Measurements from ENCODE around the gene MAML3.

The MAML3 gene

DNA sequence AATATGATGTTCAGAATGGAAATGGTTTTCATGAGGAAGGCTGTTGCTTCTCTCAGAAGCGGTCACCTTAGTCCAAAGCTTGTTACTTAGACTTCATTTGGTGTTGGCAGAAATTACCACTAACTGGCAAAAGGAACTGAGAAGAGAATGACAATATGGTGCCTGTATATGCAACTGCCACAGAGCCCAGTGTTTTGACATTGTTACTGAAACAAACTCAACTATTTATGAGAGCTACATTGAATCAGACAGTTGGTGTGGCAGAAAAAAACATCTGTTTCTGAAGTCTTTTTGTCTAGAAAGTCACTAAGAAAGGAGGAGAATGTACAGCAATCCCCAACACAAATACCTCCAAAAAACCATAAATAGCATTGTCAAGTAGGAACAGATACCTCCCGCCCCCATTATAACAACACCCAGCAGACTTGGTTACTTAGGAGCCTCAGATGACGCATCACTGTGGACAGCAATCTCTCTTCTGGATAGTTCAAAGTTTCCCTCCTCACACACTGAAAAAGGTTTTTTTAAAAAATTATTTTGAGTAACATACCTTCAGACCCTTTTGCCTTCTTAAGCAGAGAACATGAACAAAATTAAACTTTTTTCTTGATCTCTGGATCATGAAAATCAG lies 92.2 kb downstream of the MAML3 start:
- H3K4me3 ChIP-seq (ENCODE audit: low read length): no peak overlapping the region
- H3K27ac ChIP-seq (ENCODE audit: low read length): no peak overlapping the region
- peaks cover 5% of the 10 kb centered on the region; the same call in 1 of the 2 replicates for H3K4me1 ChIP-seq (ENCODE audit: insufficient read depth, low read length)
- no peaks in the 10 kb centered on the region for H3K36me3 ChIP-seq (ENCODE audit: insufficient read depth, low read depth, low read length)
- H3K9ac ChIP-seq (ENCODE audit: low read depth, low read length): no peak overlapping the region
- H3K27me3 ChIP-seq (ENCODE audit: insufficient read depth, low read length): no peaks in the 10 kb centered on the region
- H3K9me3 ChIP-seq (ENCODE audit: insufficient read depth, low read depth, low read length): no peaks in the 10 kb centered on the region

- Histone ChIP-seq H3K9me3 (ENCODE audit: insufficient read depth, low read depth, low read length) (no peaks in the 10 kb centered on the region), H3K27ac (ENCODE audit: low read length) (no peak overlapping the region), H3K4me3 (ENCODE audit: low read length) (no peak overlapping the region), H3K9ac (ENCODE audit: low read depth, low read length) (no peak overlapping the region), H3K4me1 (ENCODE audit: insufficient read depth, low read length) (peaks cover 5% of the 10 kb centered on the region; the same call in 1 of the 2 replicates), H3K36me3 (ENCODE audit: insufficient read depth, low read depth, low read length) (no peaks in the 10 kb centered on the region), H3K27me3 (ENCODE audit: insufficient read depth, low read length) (no peaks in the 10 kb centered on the region)
Measured at GRCh38 chr4:140061194-140061593, 92.8 kb downstream of the MAML3 start.

- Histone ChIP-seq H3K9ac (ENCODE audit: low read depth, low read length) (no peak overlapping the region), H3K4me3 (ENCODE audit: low read length) (no peak overlapping the region), H3K27ac (ENCODE audit: low read length) (no peak overlapping the region), H3K27me3 (ENCODE audit: insufficient read depth, low read length) (no peaks in the 10 kb centered on the region), H3K36me3 (ENCODE audit: insufficient read depth, low read depth, low read length) (no peaks in the 10 kb centered on the region), H3K4me1 (ENCODE audit: insufficient read depth, low read length) (peaks cover 5% of the 10 kb centered on the region; the same call in 1 of the 2 replicates), H3K9me3 (ENCODE audit: insufficient read depth, low read depth, low read length) (no peaks in the 10 kb centered on the region)
Measured at GRCh38 chr4:140059159-140059558, 94.8 kb downstream of the MAML3 start.

GRCh38 chr4:140057701-140058100 lies 96.3 kb downstream of the MAML3 start:
- no peak overlapping the region for H3K4me3 ChIP-seq (ENCODE audit: low read length)
- H3K27ac ChIP-seq (ENCODE audit: low read length): no peak overlapping the region
- no peak overlapping the region for H3K9ac ChIP-seq (ENCODE audit: low read depth, low read length)
- H3K4me1 ChIP-seq (ENCODE audit: insufficient read depth, low read length): peaks cover 5% of the 10 kb centered on the region; the same call in 1 of the 2 replicates
- no peaks in the 10 kb centered on the region for H3K9me3 ChIP-seq (ENCODE audit: insufficient read depth, low read depth, low read length)
- H3K36me3 ChIP-seq (ENCODE audit: insufficient read depth, low read depth, low read length): no peaks in the 10 kb centered on the region
- no peaks in the 10 kb centered on the region for H3K27me3 ChIP-seq (ENCODE audit: insufficient read depth, low read length)

GRCh38 chr4:140056015-140056414 lies 98.0 kb downstream of the MAML3 start:
- Histone ChIP-seq H3K27ac (ENCODE audit: low read length) (no peak overlapping the region), H3K4me3 (ENCODE audit: low read length) (no peak overlapping the region)

DNA sequence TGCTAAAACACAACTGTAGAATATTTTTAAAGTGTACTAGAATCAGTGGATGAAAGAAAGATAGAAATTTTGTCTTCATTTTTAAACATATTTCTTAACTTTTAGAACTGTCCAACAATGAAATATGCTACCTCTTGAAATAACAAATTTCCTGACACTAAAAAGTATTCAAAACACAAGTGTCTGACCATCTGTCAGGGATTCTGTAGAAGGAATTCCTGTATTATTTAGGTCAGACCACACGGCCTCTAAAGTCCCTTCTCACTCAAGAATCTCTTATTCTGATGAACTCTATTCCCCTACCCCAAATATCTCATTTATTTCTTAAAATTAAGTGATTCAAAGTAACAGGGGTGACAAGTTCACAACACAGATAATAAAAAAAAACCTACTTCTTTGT lies 99.1 kb downstream of the MAML3 start:
- Histone ChIP-seq H3K27ac (ENCODE audit: low read length) (no peak overlapping the region), H3K27me3 (ENCODE audit: insufficient read depth, low read length) (no peaks in the 10 kb centered on the region), H3K36me3 (ENCODE audit: insufficient read depth, low read depth, low read length) (no peaks in the 10 kb centered on the region), H3K4me3 (ENCODE audit: low read length) (no peak overlapping the region), H3K9ac (ENCODE audit: low read depth, low read length) (no peak overlapping the region), H3K9me3 (ENCODE audit: insufficient read depth, low read depth, low read length) (no peaks in the 10 kb centered on the region), H3K4me1 (ENCODE audit: insufficient read depth, low read length) (peaks cover 6% of the 10 kb centered on the region; the same call in 1 of the 2 replicates)

More at GRCh38 chr4:140056015-140056414, 98.0 kb downstream of the MAML3 start:
- 0 out of 2 replicates have a peak, but pooled peaks cover 3% of the 10 kb centered on the region for H3K4me1 ChIP-seq (ENCODE audit: insufficient read depth, low read length)
- H3K36me3 ChIP-seq (ENCODE audit: insufficient read depth, low read depth, low read length): no peaks in the 10 kb centered on the region
- H3K9me3 ChIP-seq (ENCODE audit: insufficient read depth, low read depth, low read length): no peaks in the 10 kb centered on the region
- no peak overlapping the region for H3K9ac ChIP-seq (ENCODE audit: low read depth, low read length)
- no peaks in the 10 kb centered on the region for H3K27me3 ChIP-seq (ENCODE audit: insufficient read depth, low read length)

DNA sequence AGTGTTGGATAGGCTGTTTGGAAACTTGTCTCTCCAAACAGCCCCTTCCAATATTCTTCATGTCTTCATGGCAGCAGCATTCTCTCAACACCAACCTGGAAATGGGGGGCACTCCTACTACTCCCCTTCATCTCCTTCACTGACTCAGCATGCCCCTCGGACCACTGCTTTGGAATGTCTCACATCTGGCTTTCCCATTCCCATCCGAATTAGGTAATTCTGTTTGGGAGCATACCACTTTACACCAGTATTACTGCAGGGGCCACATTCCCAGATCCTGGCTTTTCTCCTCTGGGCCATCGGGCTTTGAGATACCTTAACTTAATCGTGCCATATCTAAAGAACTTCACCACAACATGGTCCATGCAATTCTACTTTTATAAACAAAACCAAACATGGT lies 100.8 kb downstream of the MAML3 start:
- no peak overlapping the region for H3K27ac ChIP-seq (ENCODE audit: low read length)
- no peaks in the 10 kb centered on the region for H3K9me3 ChIP-seq (ENCODE audit: insufficient read depth, low read depth, low read length)
- H3K4me1 ChIP-seq (ENCODE audit: insufficient read depth, low read length): peaks cover 17% of the 10 kb centered on the region; the same call in 1 of the 2 replicates
- H3K9ac ChIP-seq (ENCODE audit: low read depth, low read length): no peak overlapping the region
- H3K36me3 ChIP-seq (ENCODE audit: insufficient read depth, low read depth, low read length): no peaks in the 10 kb centered on the region
- no peaks in the 10 kb centered on the region for H3K27me3 ChIP-seq (ENCODE audit: insufficient read depth, low read length)
- no peak overlapping the region for H3K4me3 ChIP-seq (ENCODE audit: low read length)

- Histone ChIP-seq H3K4me1 (ENCODE audit: insufficient read depth, low read length) (peaks cover 29% of the 10 kb centered on the region; the same call in 1 of the 2 replicates), H3K9ac (ENCODE audit: low read depth, low read length) (no peak overlapping the region), H3K36me3 (ENCODE audit: insufficient read depth, low read depth, low read length) (no peaks in the 10 kb centered on the region), H3K4me3 (ENCODE audit: low read length) (no peak overlapping the region), H3K27ac (ENCODE audit: low read length) (no peak overlapping the region), H3K27me3 (ENCODE audit: insufficient read depth, low read length) (no peaks in the 10 kb centered on the region), H3K9me3 (ENCODE audit: insufficient read depth, low read depth, low read length) (no peaks in the 10 kb centered on the region)
Measured at GRCh38 chr4:140052050-140052449, 101.9 kb downstream of the MAML3 start.

GRCh38 chr4:140049849-140050637 lies 103.9 kb downstream of the MAML3 start:
- Histone ChIP-seq H3K36me3 (ENCODE audit: insufficient read depth, low read depth, low read length) (no peaks in the 10 kb centered on the region), H3K9ac (ENCODE audit: low read depth, low read length) (peak overlapping the region; percentile 80; the same call in 1 of the 2 replicates), H3K27ac (ENCODE audit: low read length) (peak overlapping the region; percentile 81), H3K9me3 (ENCODE audit: insufficient read depth, low read depth, low read length) (no peaks in the 10 kb centered on the region), H3K4me3 (ENCODE audit: low read length) (peak overlapping the region; percentile 53; the same call in 1 of the 2 replicates), H3K27me3 (ENCODE audit: insufficient read depth, low read length) (no peaks in the 10 kb centered on the region), H3K4me1 (ENCODE audit: insufficient read depth, low read length) (peaks cover 44% of the 10 kb centered on the region; the same call in 1 of the 2 replicates)

DNA sequence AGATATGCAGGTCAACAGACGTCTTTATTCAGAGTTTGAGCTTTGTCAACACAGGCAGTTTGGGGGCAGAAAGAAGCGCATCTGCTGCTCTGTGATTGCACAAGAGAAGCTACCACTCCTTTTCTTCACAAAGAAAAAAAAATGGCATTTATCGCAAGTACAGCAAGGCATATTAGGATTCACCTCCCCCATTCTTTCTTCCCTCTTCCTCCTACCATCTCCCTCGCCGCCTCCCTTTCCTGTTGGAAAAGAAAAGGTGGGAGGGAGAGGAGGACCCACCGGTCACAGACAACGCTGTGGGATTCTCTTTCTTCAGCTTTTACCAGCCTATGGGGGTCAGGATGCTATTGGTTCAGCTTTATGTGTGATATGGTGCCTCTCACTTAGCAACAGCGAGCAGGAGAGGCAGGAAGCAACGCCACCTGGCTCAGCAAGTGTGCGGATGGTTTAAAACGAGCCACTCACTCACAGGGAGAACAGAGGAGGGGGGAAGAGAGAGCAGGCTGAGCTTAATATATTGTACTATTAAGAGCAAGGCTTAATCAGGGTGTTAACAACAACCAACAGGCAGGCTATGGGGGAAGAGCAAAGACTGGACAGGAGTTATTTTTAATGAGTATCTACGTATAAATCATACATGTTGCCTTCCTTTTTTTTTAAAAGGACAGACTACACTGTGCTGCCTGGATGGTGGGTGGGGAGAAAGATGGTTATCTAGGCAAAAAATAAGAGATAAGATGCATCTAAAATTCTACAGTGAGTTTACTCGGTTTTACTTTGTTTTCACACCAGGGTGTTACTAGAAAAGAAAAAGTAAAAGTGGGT lies 104.7 kb downstream of the MAML3 start:
- peak overlapping the region; percentile 81 for H3K27ac ChIP-seq (ENCODE audit: low read length)
- H3K27me3 ChIP-seq (ENCODE audit: insufficient read depth, low read length): no peaks in the 10 kb centered on the region
- H3K9ac ChIP-seq (ENCODE audit: low read depth, low read length): peak overlapping the region; percentile 80; the same call in 1 of the 2 replicates
- H3K36me3 ChIP-seq (ENCODE audit: insufficient read depth, low read depth, low read length): no peaks in the 10 kb centered on the region
- H3K9me3 ChIP-seq (ENCODE audit: insufficient read depth, low read depth, low read length): no peaks in the 10 kb centered on the region
- H3K4me3 ChIP-seq (ENCODE audit: low read length): peak overlapping the region; percentile 53
- H3K4me1 ChIP-seq (ENCODE audit: insufficient read depth, low read length): peaks cover 44% of the 10 kb centered on the region; the same call in 1 of the 2 replicates

DNA sequence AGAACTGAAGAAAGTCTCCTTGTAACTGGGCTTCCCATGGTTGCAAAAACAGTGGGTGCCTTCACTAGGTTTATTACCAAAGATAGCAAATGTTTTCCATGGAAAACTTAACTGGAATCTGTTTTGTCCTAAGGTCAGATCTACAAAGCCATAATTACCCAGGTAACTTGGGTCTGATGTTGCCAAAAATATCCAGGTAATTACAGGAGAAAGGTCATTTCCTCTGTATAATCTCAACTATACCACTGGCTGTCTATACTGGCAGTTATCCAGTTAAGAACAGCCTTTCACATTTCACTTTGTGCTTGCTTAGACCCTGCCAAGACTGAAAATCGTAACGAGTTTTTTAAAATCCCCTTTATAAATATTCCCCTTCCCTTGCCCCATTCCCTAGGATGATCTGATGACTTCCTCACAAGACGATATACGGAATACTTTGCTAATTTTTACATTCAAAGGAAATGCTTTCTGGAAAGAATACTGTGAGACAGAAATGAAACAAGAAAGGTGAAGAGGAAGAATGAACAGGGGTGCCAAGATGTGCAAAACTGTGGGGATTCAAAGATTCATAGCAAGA lies 105.5 kb downstream of the MAML3 start:
- Histone ChIP-seq H3K36me3 (ENCODE audit: insufficient read depth, low read depth, low read length) (no peaks in the 10 kb centered on the region), H3K9ac (ENCODE audit: low read depth, low read length) (peak overlapping the region; percentile 80; the same call in 1 of the 2 replicates), H3K4me1 (ENCODE audit: insufficient read depth, low read length) (peaks cover 44% of the 10 kb centered on the region; the same call in 1 of the 2 replicates), H3K4me3 (ENCODE audit: low read length) (peak overlapping the region; percentile 53; the same call in 1 of the 2 replicates), H3K27ac (ENCODE audit: low read length) (peak overlapping the region; percentile 81), H3K27me3 (ENCODE audit: insufficient read depth, low read length) (no peaks in the 10 kb centered on the region), H3K9me3 (ENCODE audit: insufficient read depth, low read depth, low read length) (no peaks in the 10 kb centered on the region)

All from iPS-20b (cell line).